Bronchial epithelial cell (primary cell): ENCODE measurements around the gene RNF227. TPM values are rescaled to one million over a fixed set of nuclear protein-coding genes. Genes with fewer than 3 reads are reported as not detected.

ENCODE experiments used
- DNase-seq: peaks from one replicate; pipeline ENCODE4 v3.0.0-alpha.2; 2010; ENCODE audit warnings: low read depth
- FAIRE-seq: peaks from 2 replicates; lab custom pipeline; 2011; peaks lifted over from hg19 to GRCh38; lab: Jason Lieb, UNC
- H3K27me3 ChIP-seq: 2 replicates; pipeline ENCODE4 v1.5.1; 2011; ENCODE audit warnings: low read length; ENCODE audit not compliant: control insufficient read depth, insufficient read depth
- H3K36me3 ChIP-seq: 2 replicates; pipeline ENCODE4 v1.5.1; 2011; ENCODE audit warnings: low read length; ENCODE audit not compliant: control insufficient read depth, insufficient read depth
- H3K4me3 ChIP-seq: 2 replicates; pipeline ENCODE4 v1.5.1; 2011; ENCODE audit warnings: mild to moderate bottlenecking, low read depth, low read length, control low read depth
- CTCF ChIP-seq: IDR thresholded peaks from 2 replicates; pipeline ENCODE4 v1.5.1; 2011; ENCODE audit warnings: mild to moderate bottlenecking, moderate library complexity, low read length, control low read depth, inconsistent platforms; ENCODE audit not compliant: insufficient read depth, severe bottlenecking
- total RNA-seq: library from RNA; depleted of rRNA; stranded (reverse); fragments of >200 nt; gene quantifications from 2 replicates; pipeline ENCODE4 v1.2.1, GENCODE V29; 2014

Gene RNF227
- total RNA-seq, 1 donor from 2014 or later: 8.2 TPM

GRCh38 chr17:7922269-7922844 lies 6.3 kb upstream of the RNF227 start:
- H3K36me3 ChIP-seq: peaks cover 1% of the 10 kb centered on the region
- H3K27me3 ChIP-seq: no peaks in the 10 kb centered on the region
- peak overlapping the region; percentile 34 for H3K4me3 ChIP-seq
- FAIRE-seq (no peak), DNase-seq (no peak)
- TF ChIP-seq CTCF: peak; percentile 3

- DNase-seq (peak; percentile 51), FAIRE-seq (peak; percentile 23)
- Histone ChIP-seq H3K36me3 (no peaks in the 10 kb centered on the region), H3K4me3 (peak overlapping the region; percentile 57), H3K27me3 (no peaks in the 10 kb centered on the region)
- no peak for TF ChIP-seq CTCF
Observed at GRCh38 chr17:7916808-7917207, 719 bp upstream of the RNF227 start.

- no peak for FAIRE-seq
- Histone ChIP-seq H3K27me3 (no peaks in the 10 kb centered on the region), H3K4me3 (peak overlapping the region; percentile 57), H3K36me3 (no peaks in the 10 kb centered on the region)
- no peak for DNase-seq
- no peak for TF ChIP-seq CTCF
Observed at GRCh38 chr17:7916385-7916682, 245 bp upstream of the RNF227 start.

GRCh38 chr17:7915179-7915610 lies 894 bp downstream of the RNF227 start:
- H3K27me3 ChIP-seq: no peaks in the 10 kb centered on the region
- no peak for DNase-seq
- FAIRE-seq: no peak
- peaks cover 7% of the 10 kb centered on the region for H3K36me3 ChIP-seq
- TF ChIP-seq CTCF: no peak
- H3K4me3 ChIP-seq: peak overlapping the region; percentile 57

- Histone ChIP-seq H3K27me3 (no peaks in the 10 kb centered on the region), H3K4me3 (no peak overlapping the region), H3K36me3 (peaks cover 14% of the 10 kb centered on the region)
- peak; percentile 83 for DNase-seq
- peak; percentile 76 for TF ChIP-seq CTCF
- no peak for FAIRE-seq
Observed at GRCh38 chr17:7912927-7913524, 3.1 kb downstream of the RNF227 start.

- FAIRE-seq (no peak), DNase-seq (no peak)
- no peak for TF ChIP-seq CTCF
- Histone ChIP-seq H3K27me3 (no peaks in the 10 kb centered on the region), H3K4me3 (no peak overlapping the region), H3K36me3 (peaks cover 27% of the 10 kb centered on the region)
Observed at GRCh38 chr17:7911116-7911515, 5.0 kb downstream of the RNF227 start.
